Tibial nerve (tissue), 4 donors: Measurements from ENCODE around the gene PPP1CB. TPM values are rescaled to one million over a fixed set of nuclear protein-coding genes. Genes with fewer than 3 reads are reported as not detected.

Experiments
- DNase-seq, 2 donors: peaks; one replicate each; pipeline ENCODE4 v3.0.0-alpha.2; 2019; ENCODE audit warnings: low spot score in 2 of 2
- H3K27ac ChIP-seq, 4 donors: fragments of 200-600 bp; sonication (generic) in 3 of 4; one replicate each; pipeline ENCODE4 v1.5.1; 2017 to 2019; ENCODE audit warnings: mild to moderate bottlenecking in 1 of 4
- H3K27me3 ChIP-seq, 2 donors: fragments of 200-600 bp; sonication (generic) in 1 of 2; one replicate each; pipeline versions ENCODE4 v1.5.1 to v1.6.0; 2017 to 2019
- H3K36me3 ChIP-seq, 3 donors: fragments of 200-600 bp; sonication (generic); one replicate each; pipeline ENCODE4 v1.5.1; 2018 to 2019
- H3K4me1 ChIP-seq, 4 donors: fragments of 200-600 bp; sonication (generic) in 3 of 4; one replicate each; pipeline ENCODE4 v1.5.1; 2017 to 2019
- H3K4me3 ChIP-seq, 4 donors: fragments of 200-600 bp; sonication (generic) in 3 of 4; one replicate each; pipeline ENCODE4 v1.5.1; 2017 to 2019; ENCODE audit warnings: mild to moderate bottlenecking in 1 of 4, moderate library complexity in 1 of 4
- H3K9me3 ChIP-seq, 4 donors: fragments of 200-600 bp; sonication (generic) in 3 of 4; one replicate each; pipeline ENCODE4 v1.5.1; 2017 to 2019
- CTCF ChIP-seq, 5 experiments: fragments of 200-600 bp in 3 of 5; fragments of 450-650 bp in 2 of 5; sonication (generic) in 3 of 5; IDR thresholded peaks; one replicate each; pipeline ENCODE4 v1.5.1; 2016 to 2019; ENCODE audit warnings: antibody characterized with exemption in 5 of 5, mild to moderate bottlenecking in 3 of 5, moderate library complexity in 2 of 5
- EP300 ChIP-seq, 2 donors: sonication (generic); formaldehyde crosslinking; IDR thresholded peaks; one replicate each; pipeline ENCODE4 v1.6.1; 2017; ENCODE audit warnings: antibody characterized with exemption in 2 of 2, mild to moderate bottlenecking in 1 of 2
- POLR2A ChIP-seq, 2 donors: fragments of 450-650 bp; IDR thresholded peaks; one replicate each; pipeline ENCODE4 v1.6.1; 2017; ENCODE audit warnings: antibody characterized with exemption in 2 of 2, mild to moderate bottlenecking in 2 of 2, moderate library complexity in 2 of 2
- WGBS, 2 donors: methylation state at CpG; one replicate each; pipeline ENCODE4 v1.1.5; 2018; 5-methylcytosine and 5-hydroxymethylcytosine counted together
- total RNA-seq, 4 donors: library from RNA; depleted of rRNA; stranded (reverse); fragments of >200 nt; gene quantifications; one replicate each; pipeline ENCODE4 v1.1.0, GENCODE V29; 2016

PPP1CB gene
- total RNA-seq, 4 donors from 2014 or later, result 105 to 335 (median 230) TPM

GRCh38 chr2:28705751-28706440 is 45.7 kb upstream of the PPP1CB start:
- peaks cover 0 to 17% (median 0%) of the 10 kb centered on the region in 4 donors for H3K9me3 ChIP-seq
- H3K4me3 ChIP-seq, result no peak overlapping the region
- DNase-seq, result no peak
- H3K36me3 ChIP-seq, result peaks cover 0 to 6% (median 0%) of the 10 kb centered on the region in 3 donors
- 93 to 96% methylated on average over 4 of the region's 4 CpGs for WGBS, 2 donors
- TF ChIP-seq POLR2A (IDR thresholded peaks at IDR 0.05), result no peak
- no peak for TF ChIP-seq EP300 (IDR thresholded peaks at IDR 0.05)
- no peak for TF ChIP-seq CTCF (IDR thresholded peaks at IDR 0.05)
- no peak overlapping the region for H3K27ac ChIP-seq
- H3K27me3 ChIP-seq, result no peaks in the 10 kb centered on the region
- peaks cover 0 to 18% (median 3%) of the 10 kb centered on the region in 4 donors for H3K4me1 ChIP-seq

- peak overlapping the region in 2 of 4 donors; percentile 24 to 50 for H3K27ac ChIP-seq
- H3K4me1 ChIP-seq, result peaks cover 0 to 18% (median 3%) of the 10 kb centered on the region in 4 donors
- peaks cover 0 to 17% (median 0%) of the 10 kb centered on the region in 4 donors for H3K9me3 ChIP-seq
- no peak overlapping the region for H3K4me3 ChIP-seq
- peaks cover 0 to 6% (median 0%) of the 10 kb centered on the region in 3 donors for H3K36me3 ChIP-seq
- no peak for TF ChIP-seq CTCF (IDR thresholded peaks at IDR 0.05)
- no peak for TF ChIP-seq POLR2A (IDR thresholded peaks at IDR 0.05)
- TF ChIP-seq EP300 (IDR thresholded peaks at IDR 0.05), result peak in 1 of 2 donors; percentile 22
- no peaks in the 10 kb centered on the region for H3K27me3 ChIP-seq
- 32 to 40% methylated on average over 1 of the region's 1 CpG for WGBS, 2 donors
- DNase-seq, result no peak
Observed at GRCh38 chr2:28707592-28707991, 44.0 kb upstream of the PPP1CB start.

DNA sequence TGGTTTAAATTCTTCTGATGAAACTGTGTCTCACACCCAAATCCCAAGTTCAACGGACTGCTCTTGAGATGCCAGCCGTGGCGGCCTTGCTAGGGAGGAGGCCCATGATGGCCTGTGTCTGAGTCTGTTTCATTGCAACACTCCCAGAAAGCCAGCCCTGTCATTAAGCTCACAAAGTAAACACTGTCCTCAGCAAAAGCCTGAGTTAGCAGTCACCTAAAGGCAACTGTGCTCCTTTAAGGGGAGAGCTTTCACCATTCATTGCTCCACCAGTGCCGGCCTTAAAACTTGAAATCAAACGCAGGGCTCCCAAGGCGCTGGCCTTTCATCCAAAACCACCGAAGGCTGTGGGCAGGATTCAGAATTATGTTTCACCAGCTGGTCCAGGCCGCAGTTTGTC is 42.5 kb upstream of the PPP1CB start:
- Histone ChIP-seq H3K36me3 (peaks cover 0 to 6% (median 0%) of the 10 kb centered on the region in 3 donors), H3K4me1 (peaks cover 0 to 18% (median 3%) of the 10 kb centered on the region in 4 donors), H3K27me3 (no peaks in the 10 kb centered on the region), H3K9me3 (peaks cover 0 to 17% (median 0%) of the 10 kb centered on the region in 4 donors), H3K4me3 (no peak overlapping the region), H3K27ac (no peak overlapping the region)
- TF ChIP-seq EP300 (IDR thresholded peaks at IDR 0.05), result no peak
- TF ChIP-seq CTCF (IDR thresholded peaks at IDR 0.05), result no peak
- no peak for TF ChIP-seq POLR2A (IDR thresholded peaks at IDR 0.05)
- DNase-seq, result no peak
- WGBS, 2 donors, result 72 to 83% methylated on average over 8 of the region's 8 CpGs

DNA sequence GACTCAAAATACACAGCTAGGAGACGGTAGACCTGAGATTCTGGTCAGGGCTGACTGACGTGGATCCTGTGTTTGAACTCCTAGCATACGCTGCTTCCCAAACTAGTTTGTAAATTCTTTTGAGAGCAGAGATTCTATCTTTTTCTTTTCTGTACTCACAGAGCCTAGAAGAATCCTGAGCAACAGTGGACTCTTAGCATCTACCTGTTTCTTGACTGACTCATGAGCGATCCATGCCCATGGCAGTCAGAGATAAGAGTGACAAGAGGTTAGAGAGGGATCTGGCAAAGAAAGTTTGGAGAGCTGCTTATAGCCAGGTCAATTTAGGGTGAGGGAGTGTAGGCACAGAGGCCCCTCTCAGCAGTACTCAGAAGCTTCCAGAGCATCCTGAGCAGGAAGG is 41.1 kb upstream of the PPP1CB start:
- Histone ChIP-seq H3K4me1 (peaks cover 0 to 19% (median 4%) of the 10 kb centered on the region in 4 donors), H3K4me3 (no peak overlapping the region), H3K27me3 (no peaks in the 10 kb centered on the region), H3K36me3 (peaks cover 0 to 2% (median 0%) of the 10 kb centered on the region in 3 donors), H3K27ac (no peak overlapping the region), H3K9me3 (peaks cover 0 to 8% (median 0%) of the 10 kb centered on the region in 4 donors)
- 92 to 96% methylated on average over 4 of the region's 4 CpGs for WGBS, 2 donors
- no peak for TF ChIP-seq CTCF (IDR thresholded peaks at IDR 0.05)
- no peak for TF ChIP-seq EP300 (IDR thresholded peaks at IDR 0.05)
- no peak for TF ChIP-seq POLR2A (IDR thresholded peaks at IDR 0.05)
- no peak for DNase-seq

GRCh38 chr2:28713577-28714298 is 37.9 kb upstream of the PPP1CB start:
- no peak overlapping the region for H3K4me3 ChIP-seq
- no peak for DNase-seq
- TF ChIP-seq CTCF (IDR thresholded peaks at IDR 0.05) (no peak), EP300 (IDR thresholded peaks at IDR 0.05) (no peak), POLR2A (IDR thresholded peaks at IDR 0.05) (no peak)
- H3K27me3 ChIP-seq, result no peaks in the 10 kb centered on the region
- H3K4me1 ChIP-seq, result peaks cover 0 to 22% (median 16%) of the 10 kb centered on the region in 4 donors
- no peaks in the 10 kb centered on the region for H3K9me3 ChIP-seq
- WGBS, 2 donors, result 92% methylated on average over 8 of the region's 8 CpGs
- H3K36me3 ChIP-seq, result no peaks in the 10 kb centered on the region
- no peak overlapping the region for H3K27ac ChIP-seq
